Measurements from ENCODE around the gene CD44.

DNA sequence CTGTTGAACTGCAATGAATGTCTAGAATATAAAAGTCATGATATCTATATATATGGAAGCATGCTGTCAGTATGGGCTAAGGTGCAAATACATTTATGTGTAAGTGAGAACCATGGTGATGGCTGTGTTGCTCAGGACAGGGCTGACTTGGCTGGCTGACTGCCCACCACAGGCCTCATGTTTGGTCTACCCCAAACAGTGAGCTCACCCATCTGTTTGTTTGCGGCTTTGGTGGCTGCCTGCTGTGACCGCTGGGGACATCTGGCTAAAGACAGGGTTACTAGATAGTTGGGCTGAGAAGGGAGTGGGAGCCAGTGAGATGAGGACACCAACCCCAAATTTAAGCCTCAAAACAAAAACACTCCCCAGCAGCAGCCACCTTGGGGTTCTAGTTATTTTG is 6.3 kb downstream of the CD44 start:
- TF ChIP-seq POLR2A (IDR thresholded peaks at IDR 0.05) = no peak
- TF ChIP-seq, protein P1, sequence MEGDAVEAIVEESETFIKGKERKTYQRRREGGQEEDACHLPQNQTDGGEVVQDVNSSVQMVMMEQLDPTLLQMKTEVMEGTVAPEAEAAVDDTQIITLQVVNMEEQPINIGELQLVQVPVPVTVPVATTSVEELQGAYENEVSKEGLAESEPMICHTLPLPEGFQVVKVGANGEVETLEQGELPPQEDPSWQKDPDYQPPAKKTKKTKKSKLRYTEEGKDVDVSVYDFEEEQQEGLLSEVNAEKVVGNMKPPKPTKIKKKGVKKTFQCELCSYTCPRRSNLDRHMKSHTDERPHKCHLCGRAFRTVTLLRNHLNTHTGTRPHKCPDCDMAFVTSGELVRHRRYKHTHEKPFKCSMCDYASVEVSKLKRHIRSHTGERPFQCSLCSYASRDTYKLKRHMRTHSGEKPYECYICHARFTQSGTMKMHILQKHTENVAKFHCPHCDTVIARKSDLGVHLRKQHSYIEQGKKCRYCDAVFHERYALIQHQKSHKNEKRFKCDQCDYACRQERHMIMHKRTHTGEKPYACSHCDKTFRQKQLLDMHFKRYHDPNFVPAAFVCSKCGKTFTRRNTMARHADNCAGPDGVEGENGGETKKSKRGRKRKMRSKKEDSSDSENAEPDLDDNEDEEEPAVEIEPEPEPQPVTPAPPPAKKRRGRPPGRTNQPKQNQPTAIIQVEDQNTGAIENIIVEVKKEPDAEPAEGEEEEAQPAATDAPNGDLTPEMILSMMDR (IDR thresholded peaks at IDR 0.05) = no peak

Measured in right lobe of liver (tissue), 4 donors.